Brain pericyte (primary cell): ENCODE data around the gene PTPN14.

ENCODE experiments used
- DNase-seq: peaks from one replicate; pipeline ENCODE4 v3.0.0-alpha.2; 2012; ENCODE audit warnings: low read depth, low spot score

The PTPN14 gene

GRCh38 chr1:214454569-214455396 lies 96.6 kb downstream of the PTPN14 start:
- no peak for DNase-seq

- no peak for DNase-seq
Observed at GRCh38 chr1:214453109-214453722, 98.2 kb downstream of the PTPN14 start.

GRCh38 chr1:214452152-214452784 lies 99.1 kb downstream of the PTPN14 start:
- DNase-seq = no peak

GRCh38 chr1:214451596-214451995 lies 99.8 kb downstream of the PTPN14 start:
- DNase-seq = no peak

GRCh38 chr1:214449371-214449770 lies 102.0 kb downstream of the PTPN14 start:
- DNase-seq = no peak

GRCh38 chr1:214448536-214448935 lies 102.9 kb downstream of the PTPN14 start:
- DNase-seq = no peak

GRCh38 chr1:214447557-214447871 lies 103.9 kb downstream of the PTPN14 start:
- no peak for DNase-seq

- peak; percentile 29 for DNase-seq
Observed at GRCh38 chr1:214446772-214447556, 104.4 kb downstream of the PTPN14 start.

- DNase-seq = no peak
Observed at GRCh38 chr1:214445831-214446614, 105.4 kb downstream of the PTPN14 start.

- DNase-seq = no peak
Observed at GRCh38 chr1:214445199-214445598, 106.2 kb downstream of the PTPN14 start.

- no peak for DNase-seq
Observed at GRCh38 chr1:214444182-214444939, 107.0 kb downstream of the PTPN14 start.

GRCh38 chr1:214441119-214441518 lies 110.3 kb downstream of the PTPN14 start:
- no peak for DNase-seq

- no peak for DNase-seq
Observed at GRCh38 chr1:214440219-214440965, 111.0 kb downstream of the PTPN14 start.

GRCh38 chr1:214439352-214440119 lies 111.9 kb downstream of the PTPN14 start:
- no peak for DNase-seq

GRCh38 chr1:214438530-214438929 lies 112.9 kb downstream of the PTPN14 start:
- DNase-seq = no peak

GRCh38 chr1:214438075-214438474 lies 113.3 kb downstream of the PTPN14 start:
- DNase-seq = no peak

GRCh38 chr1:214435867-214436266 lies 115.5 kb downstream of the PTPN14 start:
- no peak for DNase-seq

GRCh38 chr1:214432245-214432644 lies 119.2 kb downstream of the PTPN14 start:
- DNase-seq = no peak
